Tongue (tissue), 2 donors: ENCODE data around the gene ACVR1. TPM values are rescaled to one million over a fixed set of nuclear protein-coding genes. Genes with fewer than 3 reads are reported as not detected.
A peak's percentile ranks its signal among the peaks of the same experiment; 100 is the strongest.
"Not testable (repeated sequence)": the region's sequence is repeated elsewhere in the genome, so short reads cannot be mapped to it uniquely, and the experiment has no call there.

Source experiments
- DNase-seq: peaks from one replicate; pipeline ENCODE4 v3.0.0-alpha.2; 2015
- total RNA-seq: library from RNA; depleted of rRNA; stranded (reverse); fragments of >200 nt; gene quantifications from one replicate; pipeline ENCODE4 v1.2.3, GENCODE V29; 2014

The ACVR1 gene
- total RNA-seq, 1 donor from 2014 or later: 26.8 TPM

DNA sequence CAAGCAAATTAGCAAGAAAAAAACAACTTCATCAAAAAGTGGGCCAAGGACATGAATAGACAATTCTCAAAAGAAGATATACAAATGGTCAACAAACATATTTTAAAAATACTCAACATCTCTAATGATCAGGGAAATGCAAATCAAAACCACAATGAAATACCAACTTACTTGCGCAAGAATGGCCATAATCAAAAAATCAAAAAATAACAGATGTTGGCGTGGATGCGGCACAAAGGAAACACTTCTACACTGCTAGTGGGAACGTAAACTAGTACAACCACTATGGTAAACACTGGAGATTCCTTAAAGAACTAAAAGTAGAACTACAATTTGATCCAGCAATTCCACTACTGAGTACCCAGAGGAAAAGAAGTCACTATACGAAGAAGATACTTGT lies 119.7 kb downstream of the ACVR1 start:
- DNase-seq: not testable (repeated sequence)

DNA sequence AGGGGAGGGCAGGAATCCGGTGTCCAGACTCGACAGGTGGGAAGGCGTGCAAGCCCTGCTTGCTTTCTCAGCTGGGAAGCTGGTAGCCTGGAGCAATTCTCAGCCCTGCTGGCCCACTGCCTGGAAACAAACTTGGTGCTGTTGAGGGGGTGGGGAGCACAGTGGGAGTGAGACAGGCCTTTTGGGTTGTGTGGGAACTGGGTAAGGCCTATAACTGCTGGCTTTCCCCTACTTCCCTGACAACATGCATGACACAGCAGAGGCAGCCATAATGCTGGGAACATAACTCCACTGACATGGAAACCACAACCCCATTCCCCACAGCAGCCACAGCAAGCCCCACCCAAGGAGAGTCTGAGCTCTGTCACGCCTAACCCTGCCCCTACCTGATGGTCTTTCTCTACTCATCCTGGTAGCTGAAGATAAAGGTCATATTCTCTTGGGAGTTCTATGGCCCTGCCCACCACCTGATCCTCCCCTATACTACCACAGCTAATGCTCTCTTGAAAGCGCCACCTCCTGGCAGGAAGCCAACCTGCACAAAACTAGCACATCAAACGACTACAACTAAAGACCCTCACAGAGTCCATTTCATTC lies 124.6 kb downstream of the ACVR1 start:
- no peak for DNase-seq

DNA sequence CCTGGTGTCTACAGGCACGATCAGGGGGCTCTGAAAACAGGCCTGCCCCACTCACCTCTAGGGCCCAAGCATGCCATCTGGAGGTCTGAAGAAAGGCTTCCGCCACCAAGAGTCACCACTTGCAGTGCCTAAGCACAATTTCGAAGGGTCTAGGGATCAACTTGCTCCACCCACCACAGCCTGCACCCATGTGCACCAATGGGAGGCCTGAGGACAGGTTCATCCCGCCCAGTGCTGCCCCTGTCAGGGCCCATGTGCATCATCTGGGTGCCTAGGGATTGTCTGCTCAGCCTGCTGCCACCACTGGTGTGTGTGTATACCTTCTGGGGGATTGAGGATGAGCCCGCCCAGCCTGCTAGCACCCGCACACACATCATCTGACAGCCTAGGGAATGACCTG lies 126.4 kb downstream of the ACVR1 start:
- no peak for DNase-seq

DNA sequence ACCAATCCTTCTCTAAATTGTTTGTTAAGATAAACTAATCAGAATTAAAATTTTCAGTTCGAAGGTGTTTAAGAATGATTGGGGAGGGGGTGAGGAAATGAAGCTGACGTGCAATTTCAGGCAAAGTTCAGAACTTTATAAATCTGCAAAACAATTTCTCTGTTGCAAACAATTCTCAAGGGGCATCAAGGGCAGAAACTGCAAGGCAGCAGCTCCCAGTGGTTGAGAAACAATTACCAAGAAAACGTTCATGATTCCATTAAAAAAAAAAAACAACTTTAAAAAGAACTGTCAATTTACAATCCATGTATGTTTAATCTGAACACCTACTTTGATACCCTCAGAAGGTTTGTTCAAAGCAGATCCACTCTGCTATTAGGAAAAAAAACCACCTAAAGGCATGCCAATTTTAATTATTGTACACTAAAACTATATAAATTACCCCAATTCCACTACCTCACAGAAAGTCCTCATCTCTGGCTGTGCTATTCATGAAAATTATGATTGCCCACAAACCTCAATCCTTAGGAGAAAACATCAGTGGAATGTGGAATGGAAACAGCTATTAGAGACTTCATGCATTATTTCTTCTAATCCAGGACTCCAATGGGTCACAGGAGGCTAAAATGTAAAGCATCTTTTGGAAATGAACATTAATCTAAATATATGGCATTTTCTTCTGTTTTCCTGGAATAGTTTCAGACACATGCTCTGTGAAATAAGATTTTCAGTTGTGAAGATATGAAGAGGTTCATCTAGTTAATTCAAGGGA lies 127.6 kb downstream of the ACVR1 start:
- DNase-seq: no peak

DNA sequence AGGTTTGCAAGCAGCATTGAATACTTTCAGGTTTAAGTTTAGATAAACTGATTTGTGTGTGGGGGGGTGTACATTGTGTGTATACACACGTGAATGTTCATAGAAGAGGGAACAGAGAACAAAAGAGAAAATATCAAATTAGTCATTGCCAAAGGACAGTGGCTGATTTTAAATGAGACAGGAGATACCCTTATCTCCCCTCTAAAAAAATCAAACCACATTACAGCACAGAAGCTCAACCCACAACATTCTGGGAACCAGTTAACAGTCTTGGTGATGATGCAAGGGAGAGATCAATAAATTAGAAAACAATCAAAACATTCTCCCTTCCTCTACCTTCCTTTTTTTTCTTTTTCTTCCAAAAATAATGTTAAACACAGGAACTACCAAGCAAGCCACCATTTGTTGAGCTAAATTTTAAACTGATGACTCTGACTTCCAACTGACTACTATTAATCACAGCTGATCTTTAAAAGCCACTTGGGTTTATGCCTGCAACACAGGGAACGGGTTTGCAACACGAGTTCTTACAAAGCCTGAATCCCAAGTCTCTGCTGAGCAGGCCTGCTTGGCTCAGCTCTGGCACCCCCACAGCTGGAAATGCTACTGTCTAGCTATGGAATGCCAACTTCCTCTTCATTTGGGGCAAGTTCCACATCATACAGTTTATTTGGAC lies 128.3 kb downstream of the ACVR1 start:
- DNase-seq: peak; percentile 17

DNA sequence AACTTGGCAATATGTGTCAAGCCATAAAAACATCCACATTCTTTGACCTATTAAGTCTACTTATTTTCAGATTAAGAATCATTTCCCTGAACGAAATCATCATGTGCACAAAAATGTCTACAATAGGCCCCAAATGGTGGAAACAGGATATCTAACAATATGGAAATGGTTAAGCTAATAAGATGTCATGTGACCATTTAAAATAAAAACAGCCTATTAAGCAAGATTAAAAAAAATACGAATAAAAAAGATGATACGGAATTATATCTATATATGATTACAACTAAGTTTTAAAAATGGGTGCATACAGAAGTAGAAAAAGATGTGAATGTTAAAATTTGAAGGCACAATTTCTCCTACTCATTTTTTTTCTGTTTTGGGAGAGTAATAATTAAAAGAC lies 128.8 kb downstream of the ACVR1 start:
- DNase-seq: no peak

DNA sequence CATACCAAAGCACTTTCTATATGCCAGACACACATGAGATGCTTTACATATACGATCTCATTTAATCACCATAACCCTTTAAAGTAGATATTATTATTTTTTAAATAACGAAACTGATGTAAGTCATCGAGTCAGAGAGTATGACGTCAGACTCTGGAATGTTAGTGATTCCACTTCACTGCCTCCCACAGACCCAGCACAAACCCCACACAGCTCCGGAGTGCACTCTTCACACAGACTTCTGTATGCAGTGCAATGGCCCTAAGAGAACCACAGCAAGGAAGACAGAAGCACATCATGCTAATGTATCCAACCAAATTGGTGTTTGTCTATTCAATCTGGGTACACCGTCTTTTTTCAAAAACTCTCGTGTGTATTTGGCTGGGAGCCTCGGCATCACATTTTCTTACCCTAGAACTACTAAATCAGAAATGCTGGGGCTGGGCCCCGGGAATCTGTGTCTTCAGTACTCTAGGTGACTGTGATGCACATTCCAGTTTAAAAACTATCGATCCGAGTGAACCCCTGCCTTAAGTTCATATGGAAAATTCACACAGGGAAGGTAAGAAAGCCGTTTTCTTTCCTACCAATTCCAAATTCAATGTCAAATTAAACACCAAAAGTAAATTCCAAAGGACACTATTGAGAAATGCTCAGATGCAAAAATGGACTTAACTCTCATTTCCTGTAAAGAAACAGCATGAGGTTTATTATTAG lies 129.7 kb downstream of the ACVR1 start:
- no peak for DNase-seq

DNA sequence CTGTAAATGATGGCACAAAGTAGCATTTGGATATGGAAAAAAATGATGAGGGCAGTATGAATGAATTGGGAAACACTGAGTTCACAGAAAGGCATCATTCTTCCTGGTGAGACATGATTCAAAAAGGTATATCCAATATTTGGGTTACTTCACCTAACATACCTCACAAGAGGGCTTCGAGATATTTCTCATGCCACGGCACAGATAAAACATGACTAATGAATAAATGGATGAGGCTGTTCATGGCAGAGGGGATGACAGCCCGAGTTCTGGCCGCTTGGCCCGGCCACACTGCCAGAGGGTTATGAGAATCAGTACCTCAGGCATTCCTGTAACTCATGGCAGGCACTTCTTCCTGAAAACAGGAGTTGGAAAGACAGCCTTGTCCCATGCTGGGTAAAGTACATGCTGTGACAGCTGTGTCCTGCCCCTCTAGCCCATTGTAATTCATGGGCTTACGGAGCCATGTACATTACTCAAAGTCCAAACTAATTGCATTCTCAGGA lies 131.5 kb downstream of the ACVR1 start:
- DNase-seq: no peak

DNA sequence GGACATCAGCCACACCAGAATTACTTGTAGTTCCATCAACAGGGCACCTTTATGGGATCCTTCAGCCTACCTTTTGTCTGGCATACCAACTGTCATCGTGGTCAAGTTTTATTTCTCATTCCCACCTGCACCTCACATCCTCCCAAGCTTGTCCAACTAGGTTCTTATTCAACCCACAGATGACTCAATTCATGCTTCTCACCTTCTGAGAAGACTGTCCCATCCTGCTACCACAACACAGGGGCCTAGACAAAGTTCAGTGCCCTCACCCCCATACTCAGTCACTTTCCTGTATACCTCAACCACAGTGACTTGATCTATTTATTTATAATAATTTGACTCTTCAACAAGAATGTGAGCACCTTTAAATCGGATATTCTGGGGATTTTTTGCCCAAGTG lies 133.1 kb downstream of the ACVR1 start:
- DNase-seq: no peak

DNA sequence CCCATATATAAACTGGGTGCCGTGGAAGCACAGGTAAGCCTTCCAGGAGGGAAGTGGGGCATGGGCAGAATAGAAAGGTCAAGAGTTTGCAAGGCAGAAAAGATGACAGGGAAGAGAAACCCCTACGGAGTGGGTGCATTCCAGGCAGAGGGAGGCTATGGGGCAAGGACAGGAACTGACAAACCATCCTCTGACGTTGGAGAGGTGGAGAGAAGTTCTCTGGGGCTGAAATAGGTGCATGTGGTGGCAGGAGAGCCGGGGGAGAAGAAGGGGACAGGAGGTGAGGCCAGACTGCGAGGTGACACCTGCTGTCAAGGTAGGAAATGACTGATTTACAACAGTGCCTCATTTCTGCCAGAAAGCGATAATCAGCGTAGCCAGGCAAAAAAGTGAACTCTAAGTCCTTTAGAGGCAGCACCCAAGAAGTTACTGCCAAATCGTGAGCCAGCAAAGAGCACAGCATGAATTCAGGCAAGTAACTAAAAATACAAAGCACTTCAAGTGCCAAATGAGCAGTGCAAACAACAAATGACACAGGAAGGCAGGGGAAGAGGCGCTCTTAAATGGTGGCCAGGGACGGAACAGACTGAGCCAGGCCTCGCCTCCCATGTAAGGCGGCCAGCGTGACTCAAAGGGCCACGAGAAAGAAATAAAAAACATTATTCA lies 134.2 kb downstream of the ACVR1 start:
- no peak for DNase-seq

DNA sequence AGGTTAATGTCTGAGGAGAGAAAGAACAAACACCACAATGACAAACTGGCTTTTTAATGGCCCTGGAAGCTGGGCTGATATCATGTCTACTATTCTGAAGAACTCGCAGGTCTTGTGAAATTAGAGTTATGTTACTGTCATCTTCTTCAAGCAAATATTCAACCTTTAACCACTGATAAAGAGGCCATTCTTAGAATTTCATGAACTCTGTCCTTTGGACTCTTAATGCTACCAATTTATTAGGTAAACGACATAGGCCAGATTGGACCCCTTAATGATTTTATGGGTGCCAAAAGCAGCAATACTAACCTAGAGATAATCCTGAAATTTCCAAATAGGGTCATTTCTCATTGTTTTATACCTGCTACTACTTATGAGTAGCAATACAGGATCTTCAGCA lies 138.5 kb downstream of the ACVR1 start:
- DNase-seq: no peak

DNA sequence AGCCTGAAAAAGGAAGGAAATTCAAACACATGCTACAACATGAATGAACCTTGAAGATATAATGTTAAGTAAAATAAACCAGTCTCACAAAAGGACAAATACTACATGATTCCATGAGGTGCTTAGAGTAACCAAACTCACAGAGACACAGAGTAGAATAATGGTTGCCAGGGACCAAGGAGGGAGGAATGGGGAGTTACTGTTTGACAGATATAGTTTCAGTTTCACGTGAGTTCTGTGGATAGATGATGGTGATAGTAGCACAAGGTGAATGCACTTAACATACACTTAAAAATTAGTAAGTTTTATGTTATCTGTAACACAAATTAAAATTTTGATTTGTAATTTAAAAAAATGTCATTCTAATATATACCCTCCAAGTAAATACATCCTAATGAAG lies 140.6 kb downstream of the ACVR1 start:
- no peak for DNase-seq

DNA sequence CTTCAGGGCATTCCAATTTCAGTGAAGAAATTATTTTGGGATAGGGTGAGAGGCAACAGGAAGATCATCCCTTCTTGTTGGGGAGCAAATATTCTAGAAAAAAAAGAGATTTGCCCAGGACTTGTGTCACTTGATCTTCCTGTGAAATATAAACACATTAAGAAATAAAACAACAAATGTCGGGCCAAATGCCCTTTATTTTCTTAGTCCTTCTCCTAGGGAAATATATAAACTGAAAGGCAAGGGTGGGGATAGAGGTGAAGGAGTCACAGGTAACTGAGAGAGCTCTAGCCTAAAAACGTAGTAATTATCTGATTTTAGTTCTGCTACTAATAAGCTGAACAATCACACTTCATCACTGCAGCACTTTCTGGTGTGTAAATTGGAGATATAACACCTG lies 142.9 kb downstream of the ACVR1 start:
- DNase-seq: no peak

DNA sequence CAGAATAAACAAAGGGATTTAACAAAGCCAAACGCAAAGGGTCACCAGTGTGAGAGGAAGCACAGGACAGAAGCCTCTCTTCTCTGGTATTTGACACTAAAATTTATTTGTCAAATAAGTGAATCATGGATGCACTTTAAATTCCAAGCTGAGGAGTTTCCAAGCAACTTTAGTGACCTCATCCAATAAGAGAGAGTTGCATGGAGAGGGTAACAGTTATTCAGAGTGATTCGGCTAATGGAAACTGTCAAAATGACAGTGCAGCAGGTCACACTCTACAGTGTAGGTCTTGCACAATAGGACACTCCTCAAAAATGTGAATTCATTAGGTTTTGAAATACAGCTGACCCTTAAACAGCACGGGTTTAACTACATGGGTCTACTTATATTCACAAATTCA lies 143.5 kb downstream of the ACVR1 start:
- DNase-seq: no peak

DNA sequence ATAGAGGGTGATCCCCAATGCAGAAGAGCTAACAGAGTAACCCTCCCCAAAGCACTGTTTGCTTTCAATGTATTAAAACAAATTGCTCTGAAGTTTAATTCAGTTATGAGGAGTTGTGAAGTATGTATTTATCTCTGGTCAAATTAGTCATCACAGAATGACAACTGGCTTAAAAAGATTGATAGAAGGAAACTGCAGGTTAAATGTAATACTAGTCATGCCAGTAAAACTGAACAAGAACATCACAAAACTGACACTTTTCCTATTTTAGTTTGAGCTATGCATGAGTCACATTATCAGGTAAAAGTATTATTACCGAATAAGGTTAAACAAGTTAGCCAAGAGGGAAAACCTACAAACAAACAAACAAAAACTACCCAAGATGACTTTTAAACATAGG lies 148.4 kb downstream of the ACVR1 start:
- no peak for DNase-seq

DNA sequence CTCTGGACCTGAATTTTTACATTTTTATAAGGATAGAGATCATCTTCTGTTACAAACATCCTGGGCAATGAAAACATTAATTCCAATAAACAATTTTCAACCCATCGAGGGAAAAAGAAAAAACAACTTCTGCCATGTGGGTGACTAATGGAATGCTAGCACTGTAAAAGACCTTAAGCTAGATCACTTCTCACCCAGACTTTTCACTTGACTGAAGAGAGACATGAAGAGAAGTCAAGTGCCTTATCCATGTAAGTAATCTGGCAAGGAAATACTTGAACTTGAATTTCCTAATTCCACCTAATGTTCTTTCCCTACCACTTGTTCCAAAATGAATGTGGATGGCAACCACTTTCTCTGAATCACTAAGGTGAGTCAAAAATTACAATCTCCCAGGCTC lies 149.2 kb downstream of the ACVR1 start:
- DNase-seq: no peak

DNA sequence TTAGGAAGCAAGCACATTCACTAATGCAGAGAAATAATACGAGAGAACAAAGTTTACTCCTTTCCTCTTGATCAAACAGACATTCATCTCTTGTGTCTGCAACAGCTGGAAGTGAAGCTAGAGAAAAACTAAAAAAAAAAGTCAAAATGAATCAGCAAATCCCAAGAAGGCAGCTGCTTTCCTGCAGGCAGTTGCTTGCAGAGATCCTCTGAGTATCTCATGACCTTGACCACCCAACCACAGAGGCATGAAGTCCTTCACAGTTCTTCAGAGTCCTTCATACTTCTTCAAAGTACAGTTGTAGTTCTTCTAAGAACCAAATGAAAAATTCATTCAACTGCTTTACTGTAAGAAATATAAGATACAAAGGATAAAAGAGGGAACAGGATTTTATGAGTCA lies 150.3 kb downstream of the ACVR1 start:
- DNase-seq: peak; percentile 51

DNA sequence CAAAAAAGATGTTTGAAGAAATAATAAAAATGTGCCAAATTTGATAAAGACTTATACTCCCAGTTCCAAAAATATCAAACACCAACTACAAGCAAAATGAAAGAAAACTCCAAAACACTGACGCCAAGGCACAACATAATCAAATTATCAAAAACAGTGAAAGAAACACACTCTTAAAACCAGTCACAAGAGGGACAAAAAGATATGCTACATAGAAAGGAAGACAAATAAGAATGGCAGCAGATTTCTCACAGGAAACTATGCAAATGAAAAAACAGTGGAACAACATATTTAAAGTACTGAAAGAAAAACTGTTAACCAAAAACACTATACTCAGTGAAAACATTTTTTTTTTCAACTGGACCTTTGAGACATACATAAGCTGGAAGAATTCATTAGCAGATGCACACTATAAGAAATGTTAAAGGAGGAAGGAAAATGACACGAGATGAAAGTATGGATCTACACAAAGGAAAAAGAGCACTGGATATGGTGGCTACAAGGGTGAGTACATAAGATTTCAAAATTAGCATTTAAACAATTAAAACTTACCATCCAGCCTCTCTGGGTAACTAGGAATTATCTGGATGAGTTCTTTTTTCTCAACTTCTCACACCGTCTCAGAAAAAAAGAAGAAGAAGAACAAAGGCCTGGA lies 153.4 kb downstream of the ACVR1 start:
- no peak for DNase-seq

DNA sequence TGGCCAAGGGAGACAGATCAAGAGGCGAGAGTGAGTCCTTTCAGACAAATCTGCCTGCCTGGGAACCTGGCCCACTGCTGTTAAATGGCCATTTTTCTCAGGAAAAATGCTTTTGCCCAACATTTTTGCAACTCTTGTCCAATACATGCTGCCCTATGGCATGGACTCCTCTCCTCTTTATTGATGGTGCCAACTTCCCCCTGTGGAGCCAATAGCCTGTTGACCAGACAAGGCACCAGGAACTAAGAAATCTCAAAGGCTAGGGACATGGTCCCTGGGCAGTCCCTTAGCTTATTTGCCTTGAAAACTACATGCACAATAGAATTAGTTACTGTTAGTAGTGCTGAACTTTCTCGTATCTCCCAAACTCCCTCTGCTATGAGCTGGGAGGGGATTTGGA lies 155.6 kb downstream of the ACVR1 start:
- no peak for DNase-seq

DNA sequence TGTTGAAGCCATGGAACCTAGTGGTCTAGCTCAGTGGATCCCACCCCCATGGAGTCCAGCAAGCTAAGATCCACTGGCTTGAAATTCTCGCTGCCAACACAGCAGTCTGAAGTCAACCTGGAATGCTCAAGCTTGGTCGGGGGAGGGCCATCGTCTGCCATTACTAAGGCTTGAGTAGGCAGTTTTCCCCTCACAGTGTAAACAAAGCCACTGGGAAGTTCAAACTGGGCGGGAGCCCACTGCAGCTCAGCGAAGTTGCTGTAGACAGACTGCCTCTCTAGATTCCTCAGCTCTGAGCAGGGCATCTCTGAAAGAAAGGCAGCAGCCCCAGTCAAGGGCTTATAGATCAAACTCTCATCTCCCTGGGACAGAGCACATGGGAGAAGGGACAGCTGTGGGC lies 171.5 kb downstream of the ACVR1 start:
- DNase-seq: not testable (repeated sequence)

DNA sequence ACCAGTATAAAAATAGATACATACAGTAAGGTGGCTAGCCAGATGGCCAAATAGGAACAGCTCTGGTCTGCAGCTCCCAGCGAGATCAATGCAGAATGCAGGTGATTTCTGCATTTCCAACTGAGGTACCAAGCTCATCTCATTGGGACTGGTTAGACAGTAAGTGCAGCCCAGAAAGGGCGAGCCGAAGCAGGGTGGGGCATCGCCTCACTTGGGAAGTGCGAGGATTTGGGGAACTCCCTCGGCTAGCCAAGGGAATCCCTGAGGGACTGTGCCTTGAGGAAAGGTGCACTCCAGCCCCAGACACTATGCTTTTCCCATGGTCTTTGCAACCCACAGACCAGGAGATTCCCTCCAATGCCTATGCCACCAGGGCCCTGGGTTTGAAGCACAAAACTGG lies 172.0 kb downstream of the ACVR1 start:
- DNase-seq: not testable (repeated sequence)

DNA sequence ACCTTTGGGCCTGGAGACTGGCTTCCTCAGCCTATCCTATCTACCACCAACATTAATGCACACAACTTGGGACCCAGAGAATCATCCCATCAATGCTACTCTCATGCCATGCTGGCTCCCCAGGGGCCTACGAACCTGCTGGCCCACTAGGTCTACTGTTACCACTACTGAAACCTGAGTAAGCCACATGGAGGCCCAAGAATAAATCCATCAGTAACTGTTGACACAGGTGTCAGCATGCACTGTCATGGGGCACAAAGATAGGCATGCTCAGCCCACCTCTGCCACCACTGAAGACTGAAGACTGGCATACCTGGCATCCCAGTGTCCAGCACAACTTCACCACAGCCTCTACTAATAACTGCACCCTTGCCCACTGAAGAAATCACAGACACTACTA lies 176.3 kb downstream of the ACVR1 start:
- no peak for DNase-seq
